Transverse colon (tissue), 4 donors: ENCODE results near the gene FBXO46. TPM values are rescaled to one million over a fixed set of nuclear protein-coding genes. Genes with fewer than 3 reads are reported as not detected.

ENCODE experiments used
- DNase-seq: peaks from one replicate; pipeline ENCODE4 v3.0.0-alpha.2; 2019
- H3K27ac ChIP-seq, 4 donors: fragments of 200-600 bp; sonication (generic); 2 replicates each; pipeline ENCODE4 v1.5.1; 2016 to 2018; ENCODE audit warnings: inconsistent platforms in 4 of 4
- H3K27me3 ChIP-seq: fragments of 200-600 bp; sonication (generic); 2 replicates; pipeline ENCODE4 v1.5.1; 2017; ENCODE audit warnings: inconsistent platforms
- H3K36me3 ChIP-seq, 4 donors: fragments of 200-600 bp; sonication (generic); 2 replicates each; pipeline ENCODE4 v1.5.1; 2017 to 2019; ENCODE audit warnings: inconsistent platforms in 4 of 4
- H3K4me1 ChIP-seq, 4 donors: fragments of 200-600 bp; sonication (generic); 2 replicates each; pipeline ENCODE4 v1.5.1; 2017 to 2020; ENCODE audit warnings: inconsistent platforms in 4 of 4
- H3K4me3 ChIP-seq, 4 donors: fragments of 200-600 bp; sonication (generic); 1 replicate in 1 of 4; 2 replicates in 3 of 4; pipeline versions ENCODE4 v1.5.1 to v1.6.1; 2017 to 2019; ENCODE audit warnings: inconsistent platforms in 4 of 4
- H3K9me3 ChIP-seq, 2 donors: fragments of 200-600 bp; sonication (generic); 2 replicates each; pipeline ENCODE4 v1.5.1; 2017 to 2019; ENCODE audit warnings: inconsistent platforms in 2 of 2
- EP300 ChIP-seq: sonication (generic); formaldehyde crosslinking; IDR thresholded peaks from one replicate; pipeline ENCODE4 v1.6.1; 2017; ENCODE audit warnings: antibody characterized with exemption, low read depth
- POLR2A ChIP-seq: fragments of 450-650 bp; IDR thresholded peaks from one replicate; pipeline ENCODE4 v1.6.1; 2016; ENCODE audit warnings: antibody characterized with exemption, mild to moderate bottlenecking, moderate library complexity
- POLR2AphosphoS5 ChIP-seq, 3 donors: sonication (generic); formaldehyde crosslinking; IDR thresholded peaks; one replicate each; pipeline ENCODE4 v1.6.1; 2016; ENCODE audit warnings: antibody characterized with exemption in 3 of 3
- WGBS, 2 donors: methylation state at CpG; one replicate each; pipeline ENCODE4 v1.1.5; 2018; ENCODE audit warnings: low coverage in 1 of 2; 5-methylcytosine and 5-hydroxymethylcytosine counted together
- in situ Hi-C, 4 donors: fragments of 200-750 bp; cut with MboI; loops; one replicate each; pipeline versions ENCODE4 v1.15.0 to v1.15.1; 2017; ENCODE audit warnings: low sequenced_read_pairs in 3 of 4, low pct_ligation_motif_present in 1 of 4, low pct_unique_long_range_greater_than_20kb in 1 of 4
- intact Hi-C: fragments of 100-400 bp; cut with DNase I; formaldehyde crosslinking; loops from one replicate; pipeline ENCODE4 v1.15.1; 2023; ENCODE audit warnings: low total_unique reads
- total RNA-seq, 4 donors: library from RNA; depleted of rRNA; stranded (reverse); fragments of >200 nt; gene quantifications; one replicate each; pipeline ENCODE4 v1.1.0, GENCODE V29; 2016
- TF ChIP-seq, protein P1 (sequence below), 5 experiments: fragments of 200-600 bp in 3 of 5; fragments of 450-650 bp in 2 of 5; sonication (generic) in 3 of 5; IDR thresholded peaks; 1 replicate in 2 of 5; 2 replicates in 3 of 5; pipeline ENCODE4 v1.5.1; 2016 to 2017; ENCODE audit warnings: antibody characterized with exemption in 5 of 5, inconsistent platforms in 3 of 5, mild to moderate bottlenecking in 2 of 5, moderate library complexity in 1 of 5

FBXO46 gene
- total RNA-seq, 4 donors from 2014 or later, result 14.1 to 40.8 (median 19.6) TPM

DNA sequence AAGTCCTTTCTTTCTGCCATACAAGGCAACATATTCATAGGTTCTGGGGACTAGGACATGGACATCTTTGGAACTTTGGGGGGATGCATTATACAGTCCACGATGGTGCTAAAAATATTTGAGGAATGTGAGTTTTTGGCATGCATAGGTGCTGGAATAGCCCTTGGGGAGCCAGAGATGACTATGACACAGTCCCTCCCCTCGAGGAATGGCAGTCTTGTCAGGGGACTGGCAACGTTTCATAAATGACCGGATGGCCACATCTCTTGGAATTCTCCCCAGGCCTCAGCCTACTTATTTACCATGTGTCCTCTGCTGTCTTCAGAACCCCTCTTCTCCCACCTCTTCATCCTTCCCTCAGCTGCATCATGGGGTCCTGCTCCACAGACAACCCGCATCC lies 16.2 kb upstream of the FBXO46 start:
- Histone ChIP-seq H3K4me1 (no peaks in the 10 kb centered on the region), H3K27me3 (no peaks in the 10 kb centered on the region), H3K36me3 (no peaks in the 10 kb centered on the region), H3K9me3 (no peaks in the 10 kb centered on the region), H3K27ac (no peak overlapping the region), H3K4me3 (no peak overlapping the region)
- intact Hi-C loops, result no loop called here
- in situ Hi-C loops, result no loop called here
- 74 to 83% methylated on average over 5 of the region's 5 CpGs for WGBS, 2 donors
- TF ChIP-seq EP300 (no peak), POLR2AphosphoS5 (IDR thresholded peaks at IDR 0.05) (no peak), POLR2A (no peak)
- TF ChIP-seq, protein P1, sequence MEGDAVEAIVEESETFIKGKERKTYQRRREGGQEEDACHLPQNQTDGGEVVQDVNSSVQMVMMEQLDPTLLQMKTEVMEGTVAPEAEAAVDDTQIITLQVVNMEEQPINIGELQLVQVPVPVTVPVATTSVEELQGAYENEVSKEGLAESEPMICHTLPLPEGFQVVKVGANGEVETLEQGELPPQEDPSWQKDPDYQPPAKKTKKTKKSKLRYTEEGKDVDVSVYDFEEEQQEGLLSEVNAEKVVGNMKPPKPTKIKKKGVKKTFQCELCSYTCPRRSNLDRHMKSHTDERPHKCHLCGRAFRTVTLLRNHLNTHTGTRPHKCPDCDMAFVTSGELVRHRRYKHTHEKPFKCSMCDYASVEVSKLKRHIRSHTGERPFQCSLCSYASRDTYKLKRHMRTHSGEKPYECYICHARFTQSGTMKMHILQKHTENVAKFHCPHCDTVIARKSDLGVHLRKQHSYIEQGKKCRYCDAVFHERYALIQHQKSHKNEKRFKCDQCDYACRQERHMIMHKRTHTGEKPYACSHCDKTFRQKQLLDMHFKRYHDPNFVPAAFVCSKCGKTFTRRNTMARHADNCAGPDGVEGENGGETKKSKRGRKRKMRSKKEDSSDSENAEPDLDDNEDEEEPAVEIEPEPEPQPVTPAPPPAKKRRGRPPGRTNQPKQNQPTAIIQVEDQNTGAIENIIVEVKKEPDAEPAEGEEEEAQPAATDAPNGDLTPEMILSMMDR (IDR thresholded peaks at IDR 0.05), result no peak
- no peak for DNase-seq

DNA sequence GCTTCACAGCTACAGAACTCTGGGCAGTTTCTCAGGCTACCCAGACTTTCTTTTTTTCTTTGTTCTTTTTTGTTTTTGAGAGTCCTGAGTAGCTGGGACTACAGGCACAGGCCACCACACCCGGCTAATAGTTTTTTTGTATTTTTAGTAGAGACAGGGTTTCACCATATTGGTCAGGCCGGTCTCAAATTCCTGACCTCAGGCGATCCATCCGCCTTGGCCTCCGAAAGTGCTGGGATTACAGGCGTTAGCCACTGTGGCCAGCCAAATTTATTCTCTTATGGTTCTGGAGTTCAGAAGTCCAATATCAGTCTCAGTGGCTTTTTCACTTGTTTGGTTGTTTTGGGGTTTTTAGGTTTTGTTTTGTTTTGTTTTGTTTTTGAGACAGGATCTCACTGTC lies 14.9 kb upstream of the FBXO46 start:
- Histone ChIP-seq H3K4me3 (no peak overlapping the region), H3K9me3 (no peaks in the 10 kb centered on the region), H3K27ac (no peak overlapping the region), H3K4me1 (no peaks in the 10 kb centered on the region), H3K36me3 (no peaks in the 10 kb centered on the region), H3K27me3 (no peaks in the 10 kb centered on the region)
- in situ Hi-C loops, result no loop called here
- DNase-seq, result no peak
- 88 to 100% methylated on average over 4 to 6 of the region's 6 CpGs for WGBS, 2 donors
- TF ChIP-seq EP300 (no peak), POLR2AphosphoS5 (IDR thresholded peaks at IDR 0.05) (no peak), POLR2A (no peak)
- TF ChIP-seq, protein P1 (IDR thresholded peaks at IDR 0.05), result no peak
- intact Hi-C loops, result no loop called here

DNA sequence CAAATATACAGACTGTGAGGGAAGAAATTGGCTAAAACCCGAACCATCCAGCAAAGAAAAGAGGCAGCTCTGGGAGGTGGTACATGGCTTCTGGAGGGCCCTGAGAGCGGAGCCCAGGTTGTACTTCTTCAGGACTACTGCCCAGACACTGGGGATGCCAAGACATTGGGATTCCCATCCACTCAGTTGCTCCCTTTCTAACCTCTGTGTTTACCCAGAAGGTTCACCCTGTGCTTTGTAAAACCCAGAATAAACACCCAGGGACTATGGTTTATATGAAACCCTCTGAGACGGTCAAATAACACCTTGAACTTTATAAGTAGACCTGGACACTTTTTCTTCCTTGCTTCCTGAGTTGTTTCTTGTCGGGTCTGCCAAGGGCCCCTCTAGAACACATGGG lies 12.3 kb upstream of the FBXO46 start:
- no peak overlapping the region for H3K27ac ChIP-seq
- intact Hi-C loops, result no loop called here
- WGBS, 2 donors, result 57 to 71% methylated on average over 2 to 4 of the region's 4 CpGs

DNA sequence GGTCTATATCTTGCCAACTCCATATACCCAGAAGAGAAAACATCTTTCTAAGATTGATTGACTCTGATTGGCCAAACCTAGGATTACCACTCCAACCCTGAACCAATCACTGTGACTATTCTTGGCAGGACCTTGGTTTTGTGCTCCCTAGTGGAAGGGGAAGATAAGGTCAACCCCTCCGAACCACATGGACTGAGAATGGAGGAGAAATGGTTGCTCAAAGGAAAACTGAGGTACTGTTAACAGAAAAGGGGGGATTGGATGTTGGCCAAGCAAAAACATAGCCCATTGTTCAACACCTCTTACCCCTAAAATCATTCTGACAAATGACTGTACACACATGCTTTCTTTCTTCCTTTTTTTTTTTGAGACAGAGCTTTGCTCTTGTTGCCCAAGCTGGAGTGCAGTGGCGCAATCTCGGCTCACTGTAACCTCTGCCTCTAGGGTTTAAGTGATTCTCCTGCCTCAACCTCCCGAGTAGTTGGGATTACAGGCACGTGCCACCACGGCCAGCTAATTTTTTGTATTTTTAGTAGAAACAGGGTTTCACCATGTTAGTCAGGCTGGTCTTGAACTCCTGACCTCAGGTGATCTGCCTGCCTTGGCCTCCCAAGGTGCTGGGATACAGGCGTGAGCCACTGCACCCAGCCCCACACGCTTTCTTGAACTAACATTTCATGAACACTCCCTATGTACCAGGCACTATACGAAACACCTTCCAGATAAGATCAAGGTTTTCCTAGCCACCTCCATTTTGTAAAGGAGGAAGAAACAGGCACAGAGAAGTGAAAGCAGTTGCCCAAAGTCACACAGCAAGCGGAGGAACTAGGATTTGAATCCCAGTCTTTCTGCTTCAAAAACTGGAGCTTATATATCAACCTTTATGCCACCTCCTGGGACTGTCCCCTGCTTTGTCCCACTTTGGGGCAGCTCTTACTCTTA lies 9.1 kb upstream of the FBXO46 start:
- TF ChIP-seq POLR2AphosphoS5 (IDR thresholded peaks at IDR 0.05), result no peak
- TF ChIP-seq EP300, result no peak
- TF ChIP-seq, protein P1 (IDR thresholded peaks at IDR 0.05), result no peak
- no peak for TF ChIP-seq POLR2A
- Histone ChIP-seq H3K36me3 (no peaks in the 10 kb centered on the region), H3K27ac (no peak overlapping the region), H3K4me3 (no peak overlapping the region), H3K4me1 (no peaks in the 10 kb centered on the region), H3K9me3 (no peaks in the 10 kb centered on the region), H3K27me3 (no peaks in the 10 kb centered on the region)
- intact Hi-C loops, result no loop called here
- in situ Hi-C loops, result no loop called here
- no peak for DNase-seq
- 86% methylated on average over 10 of the region's 10 CpGs; no CpG with 5 or more reads in 1 of the 2 donors for WGBS, 2 donors

More for the DNA sequence above, 12.3 kb upstream of the FBXO46 start:
- TF ChIP-seq POLR2AphosphoS5 (IDR thresholded peaks at IDR 0.05) (no peak), POLR2A (no peak), EP300 (no peak)
- TF ChIP-seq, protein P1 (IDR thresholded peaks at IDR 0.05), result no peak
- DNase-seq, result no peak
- no peaks in the 10 kb centered on the region for H3K36me3 ChIP-seq
- H3K27me3 ChIP-seq, result no peaks in the 10 kb centered on the region
- H3K4me3 ChIP-seq, result no peak overlapping the region
- no peaks in the 10 kb centered on the region for H3K4me1 ChIP-seq
- in situ Hi-C loops, result no loop called here
- no peaks in the 10 kb centered on the region for H3K9me3 ChIP-seq
